ENCODE data around the gene CEP97.
"Not testable (repeated sequence)": the region's sequence is repeated elsewhere in the genome, so short reads cannot be mapped to it uniquely, and the experiment has no call there.

CEP97 gene

GRCh38 chr3:101724329-101725193, at the start of gene CEP97:
CEP97 (plus strand) TSS chr3:101724614; CDS start chr3:101724677, 63 bp downstream.
- peak; percentile 94 for DNase-seq

- DNase-seq, result peak; percentile 72
Observed at GRCh38 chr3:101675709-101676215, 48.7 kb upstream of the CEP97 start.

GRCh38 chr3:101676216-101676764, 48.1 kb upstream of the CEP97 start:
- DNase-seq, result peak; percentile 97

- peak; percentile 100 for DNase-seq
Observed at GRCh38 chr3:101676765-101677435, 47.5 kb upstream of the CEP97 start, which contains the start of gene ZBTB11. ZBTB11 (minus strand) TSS chr3:101677132; CDS start chr3:101676914, 218 bp downstream.

GRCh38 chr3:101677436-101678286, 46.8 kb upstream of the CEP97 start:
- DNase-seq, result no peak

GRCh38 chr3:101678837-101679236, 45.6 kb upstream of the CEP97 start:
- DNase-seq, result not testable (repeated sequence)

- DNase-seq, result no peak
Observed at GRCh38 chr3:101680466-101680865, 43.9 kb upstream of the CEP97 start.

- no peak for DNase-seq
Observed at GRCh38 chr3:101685050-101685400, 39.4 kb upstream of the CEP97 start.

- DNase-seq, result no peak
Observed at GRCh38 chr3:101685870-101686307, 38.5 kb upstream of the CEP97 start.

GRCh38 chr3:101687142-101687931, 37.1 kb upstream of the CEP97 start:
- DNase-seq, result no peak

GRCh38 chr3:101689286-101689685, 35.1 kb upstream of the CEP97 start:
- no peak for DNase-seq

- no peak for DNase-seq
Observed at GRCh38 chr3:101690972-101691371, 33.4 kb upstream of the CEP97 start.

- not testable (repeated sequence) for DNase-seq
Observed at GRCh38 chr3:101691685-101692671, 32.4 kb upstream of the CEP97 start.

GRCh38 chr3:101693540-101693939, 30.9 kb upstream of the CEP97 start:
- DNase-seq, result not testable (repeated sequence)

- not testable (repeated sequence) for DNase-seq
Observed at GRCh38 chr3:101694836-101695235, 29.6 kb upstream of the CEP97 start.

- DNase-seq, result no peak
Observed at GRCh38 chr3:101695779-101696372, 28.5 kb upstream of the CEP97 start.

GRCh38 chr3:101701696-101702634, 22.4 kb upstream of the CEP97 start:
- no peak for DNase-seq

- no peak for DNase-seq
Observed at GRCh38 chr3:101702726-101703125, 21.7 kb upstream of the CEP97 start.

- no peak for DNase-seq
Observed at GRCh38 chr3:101703169-101703568, 21.2 kb upstream of the CEP97 start.

Measured in right forelimb (tissue), 1 donor.